Immature natural killer cell (primary cell): ENCODE results near the gene TRIM2. TPM values are rescaled to one million over a fixed set of nuclear protein-coding genes. Genes with fewer than 3 reads are reported as not detected.

Experiments used
- DNase-seq, 3 donors: peaks; one replicate each; pipeline ENCODE4 v3.0.0; 2022; ENCODE audit warnings: mixed read lengths in 1 of 3
- H3K27ac Mint-ChIP-seq, 6 donors: one replicate each; pipeline ENCODE4 v1.8.0; 2020; ENCODE audit warnings: mixed read lengths in 6 of 6, mild to moderate bottlenecking in 5 of 6, inconsistent platforms in 4 of 6, moderate library complexity in 3 of 6
- H3K27me3 Mint-ChIP-seq, 3 donors: one replicate each; pipeline ENCODE4 v1.8.0; 2020 to 2021; ENCODE audit warnings: low read depth in 3 of 3, mild to moderate bottlenecking in 3 of 3, mixed read lengths in 3 of 3, moderate library complexity in 3 of 3, inconsistent platforms in 1 of 3
- H3K36me3 Mint-ChIP-seq, 3 donors: one replicate each; pipeline ENCODE4 v1.8.0; 2020; ENCODE audit warnings: mixed read lengths in 3 of 3, inconsistent platforms in 2 of 3, mild to moderate bottlenecking in 2 of 3
- H3K4me1 Mint-ChIP-seq, 2 donors: one replicate each; pipeline ENCODE4 v1.8.0; 2020; ENCODE audit warnings: inconsistent platforms in 2 of 2, mild to moderate bottlenecking in 2 of 2, mixed read lengths in 2 of 2, moderate library complexity in 1 of 2
- H3K4me3 Mint-ChIP-seq, 5 donors: one replicate each; pipeline ENCODE4 v1.8.0; 2020; ENCODE audit warnings: mild to moderate bottlenecking in 5 of 5, mixed read lengths in 5 of 5, inconsistent platforms in 3 of 5, moderate library complexity in 3 of 5
- H3K9me3 Mint-ChIP-seq, 6 donors: one replicate each; pipeline ENCODE4 v1.8.0; 2020; ENCODE audit warnings: mild to moderate bottlenecking in 6 of 6, mixed read lengths in 6 of 6, inconsistent platforms in 4 of 6, moderate library complexity in 3 of 6
- polyA plus RNA-seq, 3 donors: library from polyadenylated mRNA; unstranded; fragments of 300-500 nt; fragmentation: Illumina TruSeq; gene quantifications; one replicate each; pipeline ENCODE4 v1.2.3, GENCODE V29; 2021

Gene TRIM2
- polyA plus RNA-seq, 3 donors from 2014 or later, result 0.51 TPM; not detected in 2

- Mint-ChIP-seq H3K36me3 (peaks cover 3 to 5% (median 5%) of the 10 kb centered on the region in 3 donors), H3K27ac (no peak overlapping the region), H3K27me3 (no peaks in the 10 kb centered on the region), H3K4me1 (no peaks in the 10 kb centered on the region), H3K4me3 (no peak overlapping the region), H3K9me3 (no peaks in the 10 kb centered on the region)
- DNase-seq, result no peak
Observed at GRCh38 chr4:153362184-153362583, 157.9 kb downstream of the TRIM2 start.

DNA sequence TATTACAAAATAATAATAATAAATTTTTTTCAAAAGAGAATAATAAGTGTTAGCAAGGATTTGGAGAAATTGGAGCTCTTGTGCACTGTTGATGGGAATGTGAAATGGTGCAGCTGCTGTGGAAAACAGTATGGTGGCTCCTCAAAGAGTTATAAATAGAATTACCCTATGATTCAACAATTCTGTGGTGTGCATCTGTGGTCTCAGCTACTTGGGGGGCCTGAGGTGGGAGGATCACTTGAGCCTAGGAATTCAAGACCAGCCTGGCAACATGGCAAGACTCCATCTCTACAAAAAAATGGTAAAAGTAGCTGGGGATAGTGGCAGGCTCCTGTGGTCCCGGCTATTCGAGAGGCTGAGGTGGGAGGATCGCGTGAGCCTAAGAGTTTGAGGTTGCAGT, 159.8 kb downstream of the TRIM2 start:
- Mint-ChIP-seq H3K27ac (no peak overlapping the region), H3K9me3 (no peaks in the 10 kb centered on the region), H3K27me3 (no peaks in the 10 kb centered on the region), H3K4me3 (no peak overlapping the region), H3K36me3 (peaks cover 3 to 8% (median 5%) of the 10 kb centered on the region in 3 donors), H3K4me1 (no peaks in the 10 kb centered on the region)
- no peak for DNase-seq

DNA sequence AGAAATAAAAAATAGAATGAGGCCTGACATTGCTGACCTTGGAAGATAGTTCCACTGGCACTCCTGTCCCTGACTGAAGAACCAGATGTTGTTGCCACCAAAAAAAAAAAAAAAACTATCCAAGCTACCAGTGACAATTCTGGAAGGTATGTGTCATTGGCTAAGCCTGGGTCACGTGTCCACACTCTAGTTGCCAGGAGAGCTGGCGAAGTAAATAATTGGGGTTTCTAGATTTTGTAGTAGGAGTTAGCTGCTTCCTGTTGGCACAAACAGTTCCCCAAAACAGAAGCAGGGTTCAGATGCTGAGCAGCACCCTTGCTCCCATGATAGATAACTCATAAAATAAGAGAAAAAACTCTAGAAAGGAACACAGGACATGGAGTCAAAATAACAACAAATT, 160.8 kb downstream of the TRIM2 start:
- DNase-seq, result no peak
- H3K27ac Mint-ChIP-seq, result no peak overlapping the region
- H3K4me1 Mint-ChIP-seq, result no peaks in the 10 kb centered on the region
- peaks cover 3 to 8% (median 5%) of the 10 kb centered on the region in 3 donors for H3K36me3 Mint-ChIP-seq
- no peak overlapping the region for H3K4me3 Mint-ChIP-seq
- H3K9me3 Mint-ChIP-seq, result no peaks in the 10 kb centered on the region
- H3K27me3 Mint-ChIP-seq, result no peaks in the 10 kb centered on the region

- no peak overlapping the region for H3K27ac Mint-ChIP-seq
- H3K4me3 Mint-ChIP-seq, result no peak overlapping the region
- H3K4me1 Mint-ChIP-seq, result no peaks in the 10 kb centered on the region
- peaks cover 3 to 11% (median 8%) of the 10 kb centered on the region in 3 donors for H3K36me3 Mint-ChIP-seq
- DNase-seq, result no peak
- H3K9me3 Mint-ChIP-seq, result no peaks in the 10 kb centered on the region
- H3K27me3 Mint-ChIP-seq, result no peaks in the 10 kb centered on the region
Observed at GRCh38 chr4:153366486-153366885, 162.2 kb downstream of the TRIM2 start.

DNA sequence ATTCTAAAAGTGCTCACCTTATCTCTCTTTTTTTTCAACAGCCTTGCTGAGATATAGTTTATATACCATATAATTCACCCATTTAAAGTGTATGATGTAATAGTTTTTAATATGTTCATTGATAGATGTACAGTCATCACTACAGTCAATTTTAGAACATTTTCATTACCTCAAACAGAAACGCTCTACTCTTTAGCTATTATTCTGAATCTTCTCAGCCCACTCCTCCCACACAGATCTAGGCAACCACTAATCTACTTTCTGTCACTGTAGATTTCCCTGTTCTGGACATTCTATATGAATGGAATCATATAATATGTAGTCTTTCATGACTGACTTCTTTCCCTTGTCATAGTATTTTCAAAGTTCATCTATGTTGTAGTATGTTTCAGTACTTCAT, 162.8 kb downstream of the TRIM2 start:
- Mint-ChIP-seq H3K4me3 (no peak overlapping the region), H3K9me3 (peaks cover 0 to 2% (median 0%) of the 10 kb centered on the region in 6 donors), H3K4me1 (no peaks in the 10 kb centered on the region), H3K27ac (no peak overlapping the region), H3K36me3 (peaks cover 3 to 15% (median 13%) of the 10 kb centered on the region in 3 donors), H3K27me3 (no peaks in the 10 kb centered on the region)
- DNase-seq, result no peak

DNA sequence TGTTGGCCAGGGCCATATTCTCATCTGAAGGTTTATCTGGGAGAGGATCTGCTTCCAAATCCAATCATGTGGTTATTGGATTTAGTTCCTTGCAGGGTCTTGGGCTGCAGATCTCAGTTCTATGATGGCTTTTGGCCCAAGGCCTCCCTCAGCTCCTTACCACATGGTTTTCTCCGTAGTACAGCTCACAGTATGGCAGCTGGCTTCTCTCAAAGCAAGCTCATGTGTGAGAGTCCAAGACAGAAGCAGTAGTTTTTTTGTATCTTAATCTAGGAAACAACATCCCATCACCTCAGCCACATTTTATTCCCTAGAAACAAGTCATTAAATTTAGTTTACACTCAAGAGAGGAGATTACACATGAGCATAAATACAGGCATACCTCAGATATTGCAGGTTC, 164.8 kb downstream of the TRIM2 start:
- Mint-ChIP-seq H3K4me1 (no peaks in the 10 kb centered on the region), H3K4me3 (no peak overlapping the region), H3K36me3 (peaks cover 15 to 20% (median 20%) of the 10 kb centered on the region in 3 donors), H3K27me3 (no peaks in the 10 kb centered on the region), H3K9me3 (peaks cover 0 to 7% (median 3%) of the 10 kb centered on the region in 6 donors), H3K27ac (no peak overlapping the region)
- DNase-seq, result no peak

DNA sequence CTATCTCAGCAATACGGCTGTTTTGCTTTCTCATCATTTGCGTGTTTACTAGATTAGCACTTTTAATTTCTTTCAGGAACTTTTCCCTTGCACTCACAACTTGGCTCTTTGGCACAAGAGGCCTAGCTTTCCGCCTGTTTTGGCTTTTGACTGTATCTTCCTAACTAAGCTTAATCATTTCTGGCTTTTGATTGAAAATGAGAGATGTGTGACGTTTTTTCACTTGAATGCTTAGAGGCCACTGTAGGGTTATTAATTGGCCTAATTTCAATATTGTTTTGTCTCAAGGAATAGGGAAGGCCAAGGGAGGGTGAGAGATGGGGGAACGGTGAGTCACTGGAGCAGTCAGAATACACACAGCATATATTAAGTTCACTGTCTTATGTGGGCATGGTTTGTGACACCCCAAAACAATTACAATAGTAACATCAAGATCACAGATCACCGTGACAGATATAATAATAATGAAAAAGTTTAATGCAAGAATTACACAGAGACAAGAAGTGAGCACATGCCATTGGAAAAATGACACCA, 167.5 kb downstream of the TRIM2 start:
- no peaks in the 10 kb centered on the region for H3K27me3 Mint-ChIP-seq
- H3K9me3 Mint-ChIP-seq, result peaks cover 0 to 7% (median 4%) of the 10 kb centered on the region in 6 donors
- H3K4me3 Mint-ChIP-seq, result no peak overlapping the region
- H3K4me1 Mint-ChIP-seq, result no peaks in the 10 kb centered on the region
- no peak for DNase-seq
- H3K36me3 Mint-ChIP-seq, result peaks cover 18 to 26% (median 24%) of the 10 kb centered on the region in 3 donors
- H3K27ac Mint-ChIP-seq, result no peak overlapping the region

- Mint-ChIP-seq H3K36me3 (peaks cover 18 to 26% (median 23%) of the 10 kb centered on the region in 3 donors), H3K27ac (no peak overlapping the region), H3K27me3 (no peaks in the 10 kb centered on the region), H3K4me3 (no peak overlapping the region), H3K4me1 (no peaks in the 10 kb centered on the region), H3K9me3 (peaks cover 0 to 7% (median 4%) of the 10 kb centered on the region in 6 donors)
- no peak for DNase-seq
Observed at GRCh38 chr4:153372967-153373562, 168.8 kb downstream of the TRIM2 start.

DNA sequence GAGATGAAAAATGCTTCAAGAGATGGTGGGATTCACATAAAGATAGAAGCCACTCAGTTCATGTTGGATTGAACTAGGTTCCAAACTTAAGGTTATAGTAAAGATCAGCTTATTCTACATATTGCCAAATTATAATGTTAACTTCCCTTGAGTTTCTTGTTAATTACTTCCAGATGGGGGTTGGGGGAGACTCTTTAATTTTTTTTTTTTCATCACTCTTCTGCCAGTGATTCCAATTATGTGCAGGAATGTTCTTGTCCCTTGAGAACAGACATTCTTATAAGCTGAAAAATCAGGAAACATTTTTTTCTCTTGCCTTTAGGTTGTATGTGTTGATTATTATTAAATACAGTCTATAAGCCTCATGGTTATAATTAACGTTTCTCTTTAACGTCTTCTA, 170.2 kb downstream of the TRIM2 start:
- Mint-ChIP-seq H3K27me3 (no peaks in the 10 kb centered on the region), H3K4me3 (no peak overlapping the region), H3K36me3 (peaks cover 18 to 26% (median 21%) of the 10 kb centered on the region in 3 donors), H3K9me3 (peaks cover 0 to 7% (median 4%) of the 10 kb centered on the region in 6 donors), H3K4me1 (no peaks in the 10 kb centered on the region), H3K27ac (no peak overlapping the region)
- no peak for DNase-seq

DNA sequence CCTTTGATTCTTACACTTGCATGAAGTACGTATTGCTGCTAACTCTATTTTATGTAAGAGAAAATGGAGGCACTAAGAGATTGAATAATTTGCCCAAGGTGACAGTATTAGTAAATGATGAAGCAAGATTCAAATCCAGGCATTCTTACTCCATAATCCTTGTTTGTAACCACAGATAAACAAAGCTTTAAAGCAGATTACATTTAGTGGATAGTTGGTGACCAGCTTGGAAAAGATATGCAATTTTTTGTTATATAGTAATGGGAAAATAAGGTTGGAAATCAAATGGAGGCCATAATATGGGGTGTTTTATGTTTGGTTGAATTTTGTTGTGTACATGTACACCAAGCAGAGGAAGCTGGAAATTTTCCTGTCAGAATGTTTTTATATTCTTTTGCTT, 171.1 kb downstream of the TRIM2 start:
- DNase-seq, result no peak
- Mint-ChIP-seq H3K4me3 (no peak overlapping the region), H3K9me3 (peaks cover 0 to 7% (median 4%) of the 10 kb centered on the region in 6 donors), H3K27me3 (no peaks in the 10 kb centered on the region), H3K27ac (no peak overlapping the region), H3K4me1 (no peaks in the 10 kb centered on the region), H3K36me3 (peaks cover 18 to 26% (median 21%) of the 10 kb centered on the region in 3 donors)

DNA sequence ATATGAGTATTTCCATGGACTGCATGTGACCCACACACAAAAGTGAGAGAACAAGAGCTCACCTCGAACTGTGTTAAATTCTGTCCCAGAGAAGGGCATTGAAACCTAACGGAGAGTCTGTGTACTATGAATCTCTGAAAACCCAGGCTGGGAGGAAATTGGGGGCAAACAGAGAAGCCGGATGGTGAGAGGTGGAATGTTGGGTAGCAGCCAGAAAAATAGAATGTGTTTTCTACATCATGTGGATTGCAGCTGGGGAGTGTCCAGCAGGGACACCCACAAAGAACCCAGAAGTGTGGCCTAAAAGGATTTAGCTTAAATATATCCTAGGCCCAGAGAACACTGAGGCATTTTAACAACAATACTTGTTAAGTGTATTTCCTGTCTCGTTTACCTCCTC, 178.9 kb downstream of the TRIM2 start:
- Mint-ChIP-seq H3K36me3 (peaks cover 5 to 23% (median 10%) of the 10 kb centered on the region in 3 donors), H3K27me3 (no peaks in the 10 kb centered on the region), H3K4me3 (no peak overlapping the region), H3K27ac (no peak overlapping the region), H3K9me3 (no peaks in the 10 kb centered on the region), H3K4me1 (no peaks in the 10 kb centered on the region)
- DNase-seq, result no peak

GRCh38 chr4:153384160-153384559, 179.9 kb downstream of the TRIM2 start:
- no peak overlapping the region for H3K4me3 Mint-ChIP-seq
- no peak for DNase-seq
- H3K27ac Mint-ChIP-seq, result no peak overlapping the region
- H3K9me3 Mint-ChIP-seq, result no peaks in the 10 kb centered on the region
- peaks cover 5 to 23% (median 10%) of the 10 kb centered on the region in 3 donors for H3K36me3 Mint-ChIP-seq
- H3K27me3 Mint-ChIP-seq, result no peaks in the 10 kb centered on the region
- no peaks in the 10 kb centered on the region for H3K4me1 Mint-ChIP-seq

- no peak for DNase-seq
- Mint-ChIP-seq H3K27me3 (no peaks in the 10 kb centered on the region), H3K4me3 (no peak overlapping the region), H3K36me3 (peaks cover 5 to 23% (median 10%) of the 10 kb centered on the region in 3 donors), H3K9me3 (no peaks in the 10 kb centered on the region), H3K27ac (no peak overlapping the region), H3K4me1 (no peaks in the 10 kb centered on the region)
Observed at GRCh38 chr4:153385784-153386183, 181.5 kb downstream of the TRIM2 start.

DNA sequence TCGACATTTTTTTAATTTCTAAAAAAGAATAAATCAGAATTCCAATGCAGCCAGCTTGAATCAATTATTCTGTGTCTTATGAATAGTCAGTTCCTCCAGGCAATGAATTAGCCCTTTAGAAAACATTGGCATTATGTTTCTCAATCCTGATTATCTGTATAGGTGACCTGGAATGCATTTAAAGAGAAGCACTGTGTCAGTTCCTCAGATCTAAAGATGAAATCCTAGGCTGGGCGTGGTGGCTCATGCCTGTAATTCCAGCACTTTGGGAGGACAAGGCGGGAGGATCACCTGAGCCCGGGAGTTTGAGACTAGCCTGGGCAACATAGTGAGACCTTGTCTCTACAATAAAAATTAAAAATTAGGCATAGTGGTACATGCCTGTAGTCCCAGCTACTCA, 183.7 kb downstream of the TRIM2 start:
- Mint-ChIP-seq H3K4me1 (no peaks in the 10 kb centered on the region), H3K4me3 (no peak overlapping the region), H3K36me3 (peaks cover 5 to 22% (median 10%) of the 10 kb centered on the region in 3 donors), H3K9me3 (no peaks in the 10 kb centered on the region), H3K27me3 (no peaks in the 10 kb centered on the region), H3K27ac (no peak overlapping the region)
- no peak for DNase-seq
